PFSK-1 (cell line): Measurements from ENCODE around the gene ZNF729.

Experiments used
- POLR2AphosphoS5 ChIP-seq: IDR thresholded peaks from 2 replicates; pipeline ENCODE4 v1.6.1; 2012; ENCODE audit warnings: low read depth, mild to moderate bottlenecking, control low read depth, low read length, moderate library complexity
- TAF1 ChIP-seq: IDR thresholded peaks from 2 replicates; pipeline ENCODE4 v1.6.1; 2012; ENCODE audit warnings: low read length, control low read depth, borderline replicate concordance; ENCODE audit not compliant: insufficient read depth

DNA sequence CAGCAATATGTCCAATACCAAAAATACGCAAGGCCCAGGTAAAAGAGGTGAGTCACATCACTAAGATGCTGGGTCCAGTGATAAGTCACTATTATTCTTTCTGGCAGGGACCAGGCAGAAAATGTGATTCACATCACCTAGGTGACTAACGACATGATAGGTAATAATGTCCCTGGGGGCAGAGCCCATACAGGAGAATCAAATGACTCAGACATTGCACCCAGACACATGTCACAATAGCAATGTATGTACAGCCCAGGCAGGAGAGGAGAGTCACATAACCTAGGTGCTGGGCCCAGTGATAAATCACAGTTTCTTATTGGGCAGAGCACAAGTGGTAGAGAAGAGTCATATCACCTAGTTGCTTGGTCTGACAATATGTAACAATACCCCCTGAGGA, 28.9 kb upstream of the ZNF729 start:
- TF ChIP-seq TAF1 (no peak), POLR2AphosphoS5 (no peak)
